K562 treated with DMSO at 1 percent for 48 hours (cell line): Measurements from ENCODE around the gene OR6C4. TPM values are rescaled to one million over a fixed set of nuclear protein-coding genes. Genes with fewer than 3 reads are reported as not detected.

Source experiments
- total RNA-seq: library from RNA; unstranded; fragments of 300-600 nt; gene quantifications from 2 replicates; pipeline ENCODE4 v1.2.3, GENCODE V29; 2022; ENCODE audit warnings: low replicate concordance; ENCODE audit errors: extremely low read depth

OR6C4 gene
- not detected in 2 replicates for total RNA-seq

GRCh38 chr12:55549302-55549701 lies at the start of gene OR6C4:
Gene OR6C4 (plus strand): TSS chr12:55549602. CDS start chr12:55551227, 1,625 bp downstream.

GRCh38 chr12:55572168-55572567 lies 22.8 kb downstream of the OR6C4 start, which contains the start of gene OR2AP1:
Gene OR2AP1 (plus strand): TSS chr12:55572468. CDS start chr12:55574415, 1,947 bp downstream.

Other genes starting within 250 kb of the OR6C4 start
- not detected in 2 replicates for gene OR6C1, start 235.3 kb upstream of the OR6C4 start, total RNA-seq
- gene OR6C3, start 218.9 kb upstream of the OR6C4 start, total RNA-seq, result not detected in 2 replicates
- not detected in 2 replicates for gene OR6C75, start 186.6 kb upstream of the OR6C4 start, total RNA-seq
- gene OR6C65, start 149.1 kb upstream of the OR6C4 start, total RNA-seq, result not detected in 2 replicates
- gene OR6C76, start 123.3 kb upstream of the OR6C4 start, total RNA-seq, result not detected in 2 replicates
- gene OR6C2, start 105.5 kb upstream of the OR6C4 start, total RNA-seq, result not detected in 2 replicates
- not detected in 2 replicates for gene OR6C70, start 79.5 kb upstream of the OR6C4 start, total RNA-seq
- gene OR6C68, start 57.2 kb upstream of the OR6C4 start, total RNA-seq, result not detected in 2 replicates
- gene OR2AP1, start 22.9 kb downstream of the OR6C4 start, total RNA-seq, result not detected in 2 replicates
- gene OR10P1, start 87.3 kb downstream of the OR6C4 start, total RNA-seq, result not detected in 2 replicates
- gene ITGA7, start 158.3 kb downstream of the OR6C4 start, total RNA-seq, result not detected in 2 replicates
- gene BLOC1S1, start 166.4 kb downstream of the OR6C4 start, total RNA-seq, result not detected in 2 replicates
- gene RDH5, start 170.8 kb downstream of the OR6C4 start, total RNA-seq, result not detected in 2 replicates
- 1,854 TPM in 1 of 2 replicates, not detected in the other for gene CD63, start 179.4 kb downstream of the OR6C4 start, total RNA-seq
- not detected in 2 replicates for gene GDF11, start 193.5 kb downstream of the OR6C4 start, total RNA-seq